Liver (tissue), 2 donors: ENCODE measurements around the gene YBEY.

Experiments
- FOXA1 ChIP-seq: IDR thresholded peaks from 2 replicates; pipeline ENCODE4 v1.6.1; 2016; ENCODE audit warnings: antibody characterized with exemption
- FOXA2 ChIP-seq: IDR thresholded peaks from 2 replicates; pipeline ENCODE4 v1.6.1; 2016; ENCODE audit warnings: antibody characterized with exemption
- TF ChIP-seq, protein P1 (sequence below): fragments of 150-350 bp; IDR thresholded peaks from 2 replicates; pipeline ENCODE4 v1.5.1; 2017; ENCODE audit warnings: improper control_type of control experiment, low read depth, low read length; ENCODE audit not compliant: missing input control
- TF ChIP-seq, protein P2 (sequence below): IDR thresholded peaks from 2 replicates; pipeline ENCODE4 v1.6.1; 2016; ENCODE audit warnings: antibody characterized with exemption, mild to moderate bottlenecking
- donor health status: healthy.

- TF ChIP-seq, protein P1, sequence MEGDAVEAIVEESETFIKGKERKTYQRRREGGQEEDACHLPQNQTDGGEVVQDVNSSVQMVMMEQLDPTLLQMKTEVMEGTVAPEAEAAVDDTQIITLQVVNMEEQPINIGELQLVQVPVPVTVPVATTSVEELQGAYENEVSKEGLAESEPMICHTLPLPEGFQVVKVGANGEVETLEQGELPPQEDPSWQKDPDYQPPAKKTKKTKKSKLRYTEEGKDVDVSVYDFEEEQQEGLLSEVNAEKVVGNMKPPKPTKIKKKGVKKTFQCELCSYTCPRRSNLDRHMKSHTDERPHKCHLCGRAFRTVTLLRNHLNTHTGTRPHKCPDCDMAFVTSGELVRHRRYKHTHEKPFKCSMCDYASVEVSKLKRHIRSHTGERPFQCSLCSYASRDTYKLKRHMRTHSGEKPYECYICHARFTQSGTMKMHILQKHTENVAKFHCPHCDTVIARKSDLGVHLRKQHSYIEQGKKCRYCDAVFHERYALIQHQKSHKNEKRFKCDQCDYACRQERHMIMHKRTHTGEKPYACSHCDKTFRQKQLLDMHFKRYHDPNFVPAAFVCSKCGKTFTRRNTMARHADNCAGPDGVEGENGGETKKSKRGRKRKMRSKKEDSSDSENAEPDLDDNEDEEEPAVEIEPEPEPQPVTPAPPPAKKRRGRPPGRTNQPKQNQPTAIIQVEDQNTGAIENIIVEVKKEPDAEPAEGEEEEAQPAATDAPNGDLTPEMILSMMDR = no peak
- TF ChIP-seq FOXA1 = no peak
- no peak for TF ChIP-seq FOXA2
- TF ChIP-seq, protein P2, sequence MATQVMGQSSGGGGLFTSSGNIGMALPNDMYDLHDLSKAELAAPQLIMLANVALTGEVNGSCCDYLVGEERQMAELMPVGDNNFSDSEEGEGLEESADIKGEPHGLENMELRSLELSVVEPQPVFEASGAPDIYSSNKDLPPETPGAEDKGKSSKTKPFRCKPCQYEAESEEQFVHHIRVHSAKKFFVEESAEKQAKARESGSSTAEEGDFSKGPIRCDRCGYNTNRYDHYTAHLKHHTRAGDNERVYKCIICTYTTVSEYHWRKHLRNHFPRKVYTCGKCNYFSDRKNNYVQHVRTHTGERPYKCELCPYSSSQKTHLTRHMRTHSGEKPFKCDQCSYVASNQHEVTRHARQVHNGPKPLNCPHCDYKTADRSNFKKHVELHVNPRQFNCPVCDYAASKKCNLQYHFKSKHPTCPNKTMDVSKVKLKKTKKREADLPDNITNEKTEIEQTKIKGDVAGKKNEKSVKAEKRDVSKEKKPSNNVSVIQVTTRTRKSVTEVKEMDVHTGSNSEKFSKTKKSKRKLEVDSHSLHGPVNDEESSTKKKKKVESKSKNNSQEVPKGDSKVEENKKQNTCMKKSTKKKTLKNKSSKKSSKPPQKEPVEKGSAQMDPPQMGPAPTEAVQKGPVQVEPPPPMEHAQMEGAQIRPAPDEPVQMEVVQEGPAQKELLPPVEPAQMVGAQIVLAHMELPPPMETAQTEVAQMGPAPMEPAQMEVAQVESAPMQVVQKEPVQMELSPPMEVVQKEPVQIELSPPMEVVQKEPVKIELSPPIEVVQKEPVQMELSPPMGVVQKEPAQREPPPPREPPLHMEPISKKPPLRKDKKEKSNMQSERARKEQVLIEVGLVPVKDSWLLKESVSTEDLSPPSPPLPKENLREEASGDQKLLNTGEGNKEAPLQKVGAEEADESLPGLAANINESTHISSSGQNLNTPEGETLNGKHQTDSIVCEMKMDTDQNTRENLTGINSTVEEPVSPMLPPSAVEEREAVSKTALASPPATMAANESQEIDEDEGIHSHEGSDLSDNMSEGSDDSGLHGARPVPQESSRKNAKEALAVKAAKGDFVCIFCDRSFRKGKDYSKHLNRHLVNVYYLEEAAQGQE = no peak
Measured at GRCh38 chr21:46284077-46284644, 2.0 kb upstream of the YBEY start.
